ENCODE measurements around the gene VGLL4.

GRCh38 chr3:11602886-11603527 lies 40.7 kb downstream of the VGLL4 start:
- no peak for TF ChIP-seq FOXM1 (IDR thresholded peaks at IDR 0.05; ENCODE audit: borderline replicate concordance, low read depth)
- TF ChIP-seq YY1 (IDR thresholded peaks at IDR 0.05; ENCODE audit: low read depth), result no peak
- no peak for TF ChIP-seq CEBPB (IDR thresholded peaks at IDR 0.05)
- no peak for TF ChIP-seq EGR1 (IDR thresholded peaks at IDR 0.05)
- no peak for TF ChIP-seq CREB1 (IDR thresholded peaks at IDR 0.05; ENCODE audit: low read depth)
- TF ChIP-seq EP300 (IDR thresholded peaks at IDR 0.05; ENCODE audit: borderline replicate concordance), result no peak
- no peak for TF ChIP-seq TAF1 (IDR thresholded peaks at IDR 0.05; ENCODE audit: low read depth)
- TF ChIP-seq RAD21 (IDR thresholded peaks at IDR 0.05; ENCODE audit: low read depth), result no peak
- no peak for TF ChIP-seq MAX (IDR thresholded peaks at IDR 0.05)
- no peak for TF ChIP-seq USF1 (IDR thresholded peaks at IDR 0.05)
- TF ChIP-seq REST (IDR thresholded peaks at IDR 0.05; ENCODE audit: low read depth), result no peak
- no peak for TF ChIP-seq TCF12 (IDR thresholded peaks at IDR 0.05; ENCODE audit: low read depth)
- no peak for TF ChIP-seq TEAD4 (IDR thresholded peaks at IDR 0.05)
- no peak for TF ChIP-seq NFIC (IDR thresholded peaks at IDR 0.05)

Data from Ishikawa (cell line).